Activated CD4-positive, alpha-beta T cell treated with anti-CD3 and anti-CD28 coated beads for 1 hour (primary cell): ENCODE measurements around the gene MT1HL1.

Experiments
- DNase-seq: peaks from one replicate; pipeline ENCODE4 v3.0.0-alpha.2; 2020

The MT1HL1 gene

GRCh38 chr1:236966636-236967035, 37.6 kb downstream of the MT1HL1 start:
- no peak for DNase-seq

- no peak for DNase-seq
These were observed 40.3 kb downstream of the MT1HL1 start for GRCh38 chr1:236963920-236964319.

- DNase-seq: no peak
These were observed 45.1 kb downstream of the MT1HL1 start for GRCh38 chr1:236959112-236959511.

GRCh38 chr1:236957235-236957634, 47.0 kb downstream of the MT1HL1 start:
- no peak for DNase-seq
